ENCODE data around the gene GSTO2.
A peak's percentile ranks its signal among the peaks of the same experiment; 100 is the strongest.

The GSTO2 gene

GRCh38 chr10:104268713-104269645 lies at the start of gene GSTO2:
GSTO2 (plus strand) TSS chr10:104269184; CDS start chr10:104274916, 5,732 bp downstream.
- Histone ChIP-seq H3K27me3 (ENCODE audit: insufficient read depth, low read length) (no peaks in the 10 kb centered on the region), H2AFZ (ENCODE audit: low read length, unreplicated experiment) (no peak within 1 kb of the TSS), H3K36me3 (ENCODE audit: insufficient read depth, low read length) (peaks cover 50% of the 10 kb centered on the region), H3K27ac (ENCODE audit: low read depth, low read length) (no peak within 1 kb of the TSS), H3K4me3 (ENCODE audit: low read depth, low read length) (no peak within 1 kb of the TSS), H3K4me1 (ENCODE audit: control insufficient read depth, insufficient read depth, low read length, unreplicated experiment) (peaks cover 15% of the 10 kb centered on the region), H3K79me2 (ENCODE audit: control insufficient read depth, insufficient read depth, low read length, unreplicated experiment) (peaks cover 5% of the 10 kb centered on the region)

GRCh38 chr10:104220522-104220921 lies 48.5 kb upstream of the GSTO2 start:
- no peak overlapping the region for H2AFZ ChIP-seq (ENCODE audit: low read length, unreplicated experiment)
- no peak overlapping the region for H3K4me3 ChIP-seq (ENCODE audit: low read depth, low read length)
- H3K36me3 ChIP-seq (ENCODE audit: insufficient read depth, low read length) = no peaks in the 10 kb centered on the region
- peaks cover 19% of the 10 kb centered on the region for H3K27me3 ChIP-seq (ENCODE audit: insufficient read depth, low read length)
- H3K27ac ChIP-seq (ENCODE audit: low read depth, low read length) = no peak overlapping the region
- no peaks in the 10 kb centered on the region for H3K4me1 ChIP-seq (ENCODE audit: control insufficient read depth, insufficient read depth, low read length, unreplicated experiment)
- no peaks in the 10 kb centered on the region for H3K79me2 ChIP-seq (ENCODE audit: control insufficient read depth, insufficient read depth, low read length, unreplicated experiment)

- Histone ChIP-seq H3K79me2 (ENCODE audit: control insufficient read depth, insufficient read depth, low read length, unreplicated experiment) (no peaks in the 10 kb centered on the region), H3K4me1 (ENCODE audit: control insufficient read depth, insufficient read depth, low read length, unreplicated experiment) (no peaks in the 10 kb centered on the region), H3K36me3 (ENCODE audit: insufficient read depth, low read length) (no peaks in the 10 kb centered on the region), H3K4me3 (ENCODE audit: low read depth, low read length) (no peak overlapping the region), H3K27me3 (ENCODE audit: insufficient read depth, low read length) (no peaks in the 10 kb centered on the region), H2AFZ (ENCODE audit: low read length, unreplicated experiment) (no peak overlapping the region), H3K27ac (ENCODE audit: low read depth, low read length) (no peak overlapping the region)
Observed at GRCh38 chr10:104223304-104223703, 45.7 kb upstream of the GSTO2 start.

GRCh38 chr10:104230490-104230889 lies 38.5 kb upstream of the GSTO2 start:
- H3K79me2 ChIP-seq (ENCODE audit: control insufficient read depth, insufficient read depth, low read length, unreplicated experiment) = no peaks in the 10 kb centered on the region
- no peaks in the 10 kb centered on the region for H3K36me3 ChIP-seq (ENCODE audit: insufficient read depth, low read length)
- H2AFZ ChIP-seq (ENCODE audit: low read length, unreplicated experiment) = no peak overlapping the region
- H3K4me1 ChIP-seq (ENCODE audit: control insufficient read depth, insufficient read depth, low read length, unreplicated experiment) = no peaks in the 10 kb centered on the region
- H3K27ac ChIP-seq (ENCODE audit: low read depth, low read length) = no peak overlapping the region
- no peaks in the 10 kb centered on the region for H3K27me3 ChIP-seq (ENCODE audit: insufficient read depth, low read length)
- no peak overlapping the region for H3K4me3 ChIP-seq (ENCODE audit: low read depth, low read length)

- no peaks in the 10 kb centered on the region for H3K27me3 ChIP-seq (ENCODE audit: insufficient read depth, low read length)
- no peaks in the 10 kb centered on the region for H3K4me1 ChIP-seq (ENCODE audit: control insufficient read depth, insufficient read depth, low read length, unreplicated experiment)
- peak within 1 kb of the TSS; percentile 26; the same call in 1 of the 2 replicates for H3K27ac ChIP-seq (ENCODE audit: low read depth, low read length)
- H3K4me3 ChIP-seq (ENCODE audit: low read depth, low read length) = peak within 1 kb of the TSS; percentile 88
- peak within 1 kb of the TSS; percentile 94 for H2AFZ ChIP-seq (ENCODE audit: low read length, unreplicated experiment)
- no peaks in the 10 kb centered on the region for H3K36me3 ChIP-seq (ENCODE audit: insufficient read depth, low read length)
- H3K79me2 ChIP-seq (ENCODE audit: control insufficient read depth, insufficient read depth, low read length, unreplicated experiment) = no peaks in the 10 kb centered on the region
Observed at GRCh38 chr10:104231784-104232612, 37.0 kb upstream of the GSTO2 start, which contains the start of gene CFAP43. CFAP43 (minus strand) TSS chr10:104232364; CDS start chr10:104232246, 118 bp downstream.

- Histone ChIP-seq H3K4me3 (ENCODE audit: low read depth, low read length) (peak overlapping the region; percentile 88), H3K36me3 (ENCODE audit: insufficient read depth, low read length) (no peaks in the 10 kb centered on the region), H3K27me3 (ENCODE audit: insufficient read depth, low read length) (no peaks in the 10 kb centered on the region), H3K27ac (ENCODE audit: low read depth, low read length) (no peak overlapping the region), H3K4me1 (ENCODE audit: control insufficient read depth, insufficient read depth, low read length, unreplicated experiment) (no peaks in the 10 kb centered on the region), H2AFZ (ENCODE audit: low read length, unreplicated experiment) (peak overlapping the region; percentile 83), H3K79me2 (ENCODE audit: control insufficient read depth, insufficient read depth, low read length, unreplicated experiment) (no peaks in the 10 kb centered on the region)
Observed at GRCh38 chr10:104232613-104233102, 36.3 kb upstream of the GSTO2 start.

GRCh38 chr10:104233817-104234216 lies 35.2 kb upstream of the GSTO2 start:
- Histone ChIP-seq H3K79me2 (ENCODE audit: control insufficient read depth, insufficient read depth, low read length, unreplicated experiment) (no peaks in the 10 kb centered on the region), H3K27ac (ENCODE audit: low read depth, low read length) (no peak overlapping the region), H3K27me3 (ENCODE audit: insufficient read depth, low read length) (no peaks in the 10 kb centered on the region), H3K36me3 (ENCODE audit: insufficient read depth, low read length) (no peaks in the 10 kb centered on the region), H2AFZ (ENCODE audit: low read length, unreplicated experiment) (no peak overlapping the region), H3K4me3 (ENCODE audit: low read depth, low read length) (no peak overlapping the region; the same call in 1 of the 2 replicates), H3K4me1 (ENCODE audit: control insufficient read depth, insufficient read depth, low read length, unreplicated experiment) (no peaks in the 10 kb centered on the region)

GRCh38 chr10:104234934-104235333 lies 34.0 kb upstream of the GSTO2 start:
- H2AFZ ChIP-seq (ENCODE audit: low read length, unreplicated experiment) = no peak overlapping the region
- H3K4me1 ChIP-seq (ENCODE audit: control insufficient read depth, insufficient read depth, low read length, unreplicated experiment) = no peaks in the 10 kb centered on the region
- no peaks in the 10 kb centered on the region for H3K27me3 ChIP-seq (ENCODE audit: insufficient read depth, low read length)
- no peak overlapping the region for H3K27ac ChIP-seq (ENCODE audit: low read depth, low read length)
- H3K4me3 ChIP-seq (ENCODE audit: low read depth, low read length) = no peak overlapping the region
- H3K36me3 ChIP-seq (ENCODE audit: insufficient read depth, low read length) = no peaks in the 10 kb centered on the region
- H3K79me2 ChIP-seq (ENCODE audit: control insufficient read depth, insufficient read depth, low read length, unreplicated experiment) = no peaks in the 10 kb centered on the region

- Histone ChIP-seq H3K4me3 (ENCODE audit: low read depth, low read length) (no peak overlapping the region), H3K36me3 (ENCODE audit: insufficient read depth, low read length) (no peaks in the 10 kb centered on the region), H3K27ac (ENCODE audit: low read depth, low read length) (no peak overlapping the region), H3K27me3 (ENCODE audit: insufficient read depth, low read length) (no peaks in the 10 kb centered on the region), H3K4me1 (ENCODE audit: control insufficient read depth, insufficient read depth, low read length, unreplicated experiment) (no peaks in the 10 kb centered on the region), H2AFZ (ENCODE audit: low read length, unreplicated experiment) (no peak overlapping the region), H3K79me2 (ENCODE audit: control insufficient read depth, insufficient read depth, low read length, unreplicated experiment) (no peaks in the 10 kb centered on the region)
Observed at GRCh38 chr10:104235801-104236200, 33.2 kb upstream of the GSTO2 start.

- H3K4me3 ChIP-seq (ENCODE audit: low read depth, low read length) = no peak overlapping the region
- H3K79me2 ChIP-seq (ENCODE audit: control insufficient read depth, insufficient read depth, low read length, unreplicated experiment) = no peaks in the 10 kb centered on the region
- no peaks in the 10 kb centered on the region for H3K27me3 ChIP-seq (ENCODE audit: insufficient read depth, low read length)
- no peak overlapping the region for H3K27ac ChIP-seq (ENCODE audit: low read depth, low read length)
- no peaks in the 10 kb centered on the region for H3K4me1 ChIP-seq (ENCODE audit: control insufficient read depth, insufficient read depth, low read length, unreplicated experiment)
- no peak overlapping the region for H2AFZ ChIP-seq (ENCODE audit: low read length, unreplicated experiment)
- H3K36me3 ChIP-seq (ENCODE audit: insufficient read depth, low read length) = no peaks in the 10 kb centered on the region
Observed at GRCh38 chr10:104240078-104240477, 28.9 kb upstream of the GSTO2 start.

All from ACC112 (cell line).